HG02759 (cell line): ENCODE data around the gene CDADC1.

Experiments used
- ATAC-seq: cut with Tn5 transposase; IDR thresholded peaks from one replicate; pipeline ENCODE4 v1.9.1; 2021; ENCODE audit warnings: mild to moderate bottlenecking, moderate library complexity; ENCODE audit not compliant: unreplicated experiment

CDADC1 gene

DNA sequence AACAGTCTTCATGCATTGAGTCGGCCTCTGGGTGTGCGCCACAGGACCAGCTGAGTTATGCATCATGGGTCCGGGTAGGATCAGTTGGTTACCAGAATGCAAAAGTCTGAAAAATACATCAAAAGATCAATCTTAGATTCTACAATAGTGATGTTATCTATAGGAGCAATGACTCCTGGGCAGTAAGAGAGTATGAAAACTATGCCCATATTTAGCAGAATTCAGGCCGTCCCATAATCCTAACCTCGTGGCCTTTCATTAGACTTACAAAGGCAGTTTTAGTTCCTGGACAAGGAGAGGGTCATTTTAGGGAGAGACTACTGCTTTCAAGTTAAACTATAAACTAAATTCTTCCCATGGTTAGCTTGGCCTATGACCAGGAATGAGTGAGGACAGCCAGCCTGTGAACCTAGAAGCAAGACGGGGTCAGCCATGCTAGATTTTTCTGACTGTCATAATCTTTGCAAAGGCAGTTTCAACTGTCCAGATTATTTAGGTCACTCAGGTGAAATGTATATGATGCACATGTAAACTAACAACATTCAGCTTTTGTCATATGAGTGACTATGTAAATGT lies 11.8 kb upstream of the CDADC1 start:
- ATAC-seq, result no peak

DNA sequence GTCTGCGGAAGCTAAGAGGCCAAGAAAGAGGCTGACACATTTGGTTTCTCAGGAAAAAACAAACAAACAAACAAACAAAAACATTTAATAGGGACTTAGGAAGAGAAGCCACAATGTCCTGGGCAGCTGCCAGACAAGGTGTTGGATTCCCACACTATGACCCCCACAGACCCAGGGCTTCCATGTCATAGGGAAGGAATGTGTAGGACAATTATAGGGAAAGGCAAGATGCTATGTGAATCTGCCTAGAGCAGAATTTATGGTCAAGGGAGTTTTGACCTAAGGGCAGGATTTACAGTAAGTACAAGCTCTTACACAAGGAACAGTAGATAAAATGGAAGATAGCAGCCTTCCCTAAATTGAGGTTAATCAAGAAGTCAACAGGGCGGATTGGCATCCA lies 9.1 kb upstream of the CDADC1 start:
- no peak for ATAC-seq

DNA sequence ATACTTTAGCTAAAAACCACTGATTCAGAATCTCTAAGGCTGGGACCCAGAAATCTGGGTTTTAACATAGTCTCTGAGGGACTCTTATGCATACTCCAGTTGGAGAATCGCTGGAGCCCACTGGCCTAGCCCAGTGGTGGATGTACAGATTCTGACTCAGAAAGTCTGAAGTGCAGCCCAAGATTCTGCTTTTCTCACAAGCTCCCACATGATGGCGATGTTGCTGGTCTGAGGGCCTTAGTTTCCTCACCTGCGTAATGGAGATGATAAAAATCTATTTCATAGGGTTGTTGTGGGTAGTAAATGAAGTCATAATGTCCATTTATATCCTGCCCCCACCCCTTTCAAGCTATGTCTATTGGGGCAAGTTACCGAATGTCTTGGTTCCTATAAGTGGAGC lies 7.7 kb upstream of the CDADC1 start:
- peak; percentile 55 for ATAC-seq

DNA sequence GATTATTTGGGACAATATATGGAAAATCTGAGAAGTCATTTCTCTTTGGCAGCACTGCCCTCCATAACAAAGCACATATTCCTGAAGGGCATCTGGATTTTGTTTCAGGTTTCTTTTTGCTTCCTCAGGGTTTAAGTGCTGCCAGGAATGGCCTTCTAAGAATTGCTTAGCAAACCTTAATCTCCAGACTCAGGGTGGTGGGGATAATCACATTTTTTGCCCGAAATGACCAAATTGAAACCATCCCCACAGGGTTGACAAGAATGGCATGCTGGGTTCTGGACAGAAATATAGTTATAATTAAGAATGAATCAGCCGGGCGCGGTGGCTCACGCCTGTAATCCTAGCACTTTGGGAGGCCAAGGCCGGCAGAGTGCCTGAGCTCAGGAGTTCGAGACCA lies 6.4 kb upstream of the CDADC1 start:
- ATAC-seq, result no peak

DNA sequence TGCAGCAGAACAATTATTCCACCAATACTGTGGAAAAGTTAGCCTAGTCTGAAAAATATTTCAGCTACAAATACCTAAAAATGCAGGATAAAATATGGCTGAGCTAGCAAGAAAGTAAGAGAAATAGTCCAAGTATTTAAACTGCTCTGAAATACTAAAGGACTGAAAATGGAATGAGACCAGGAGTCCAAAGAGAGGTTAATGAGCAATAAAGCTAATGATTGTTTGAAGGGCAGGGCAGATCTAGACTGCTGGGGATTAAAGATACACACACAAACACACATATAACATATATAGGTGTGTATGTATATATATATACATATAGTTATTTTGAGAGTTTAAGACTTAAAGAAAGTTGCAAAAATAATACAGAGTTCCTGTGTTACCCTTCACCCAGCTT lies 2.6 kb upstream of the CDADC1 start:
- no peak for ATAC-seq

DNA sequence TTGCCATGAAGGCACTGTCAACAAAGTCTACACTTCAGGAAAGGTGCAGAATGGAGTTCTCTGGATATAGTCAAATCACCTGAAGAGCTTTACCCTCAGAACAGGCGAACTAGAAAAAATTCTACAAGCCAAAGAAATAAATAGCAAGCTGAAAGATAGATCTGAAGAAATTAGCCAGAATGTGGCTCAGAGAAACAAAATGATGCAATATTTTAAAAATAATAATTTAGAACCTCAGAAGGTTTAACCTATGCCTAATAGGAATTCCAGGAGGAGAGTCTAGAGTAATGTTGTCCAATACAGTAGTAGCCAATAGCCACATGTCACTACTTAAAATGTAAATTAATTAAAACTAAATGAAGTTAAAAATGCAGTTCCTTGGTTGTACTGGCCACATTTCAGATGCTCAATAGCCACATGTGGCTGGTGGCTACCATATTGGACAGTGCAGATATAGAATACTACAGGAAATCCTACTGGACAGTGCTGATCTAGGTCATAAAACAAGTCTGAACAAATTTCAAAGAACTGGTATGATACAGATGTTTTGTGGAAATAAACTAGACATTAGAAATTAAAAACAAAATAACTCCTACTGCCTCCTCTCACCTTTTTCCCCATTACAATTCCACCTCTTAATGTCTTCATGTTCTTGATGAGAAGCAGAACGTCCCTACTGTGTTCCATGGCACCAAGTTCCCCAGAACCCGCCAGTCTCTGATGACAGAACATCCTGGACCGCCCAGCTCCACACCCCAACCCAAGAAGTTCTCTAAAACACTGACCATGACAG lies 679 bp upstream of the CDADC1 start:
- peak; percentile 47 for ATAC-seq

DNA sequence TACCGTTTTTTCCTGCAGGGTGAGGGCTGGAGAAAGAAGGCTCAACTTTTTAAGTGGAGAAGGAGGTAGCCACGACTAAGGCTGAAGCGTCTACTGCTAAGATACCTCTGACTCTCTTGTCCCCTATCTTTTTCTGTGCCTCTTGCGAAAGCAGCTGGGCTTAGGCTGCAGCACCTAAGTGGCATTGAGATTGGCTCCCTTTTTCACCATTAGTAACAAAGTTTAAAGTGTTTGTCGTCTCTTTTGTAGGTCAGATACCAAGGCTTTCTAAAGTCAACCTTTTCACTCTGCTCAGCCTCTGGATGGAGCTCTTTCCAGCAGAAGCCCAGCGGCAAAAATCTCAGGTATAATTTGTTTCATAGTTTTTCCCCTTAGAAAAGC lies 887 bp downstream of the CDADC1 start:
- peak; percentile 3 for ATAC-seq

DNA sequence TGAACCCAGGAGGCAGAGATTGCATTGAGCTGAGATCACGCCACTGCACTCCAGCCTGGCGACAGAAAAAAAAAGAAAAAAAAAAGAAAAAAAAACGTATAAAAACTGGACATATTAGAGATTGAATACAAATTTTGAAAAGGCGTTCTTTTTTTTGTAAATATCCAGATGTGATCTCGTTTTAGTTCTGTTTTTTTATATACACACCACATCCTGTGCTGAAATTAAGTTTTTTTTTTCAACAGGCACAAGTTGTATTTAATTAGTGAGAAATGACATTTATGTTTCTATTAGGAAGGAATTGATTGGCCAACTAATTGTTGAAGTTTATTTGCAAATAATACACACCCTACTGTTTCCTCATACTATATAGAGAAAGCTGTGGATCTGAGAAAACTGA lies 3.6 kb downstream of the CDADC1 start:
- ATAC-seq, result no peak

DNA sequence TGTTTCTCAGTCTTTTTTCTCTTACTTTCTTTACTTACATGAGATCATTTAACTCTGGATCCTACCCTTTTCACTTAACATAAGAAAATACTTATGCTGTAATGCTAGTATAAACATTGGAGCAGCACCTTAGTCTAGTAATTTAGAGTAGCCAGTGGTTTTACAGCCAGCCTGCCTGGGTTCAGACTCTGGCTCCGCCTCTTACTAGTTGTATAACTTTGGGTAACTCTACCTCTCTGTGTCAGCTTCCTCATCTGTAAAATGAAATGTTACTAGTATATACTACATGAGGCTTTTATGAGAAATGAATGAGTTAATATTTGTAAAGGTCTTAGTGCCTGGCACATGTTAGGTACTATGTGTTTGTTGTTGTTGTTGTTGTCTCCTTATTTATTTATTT lies 5.6 kb downstream of the CDADC1 start:
- no peak for ATAC-seq

DNA sequence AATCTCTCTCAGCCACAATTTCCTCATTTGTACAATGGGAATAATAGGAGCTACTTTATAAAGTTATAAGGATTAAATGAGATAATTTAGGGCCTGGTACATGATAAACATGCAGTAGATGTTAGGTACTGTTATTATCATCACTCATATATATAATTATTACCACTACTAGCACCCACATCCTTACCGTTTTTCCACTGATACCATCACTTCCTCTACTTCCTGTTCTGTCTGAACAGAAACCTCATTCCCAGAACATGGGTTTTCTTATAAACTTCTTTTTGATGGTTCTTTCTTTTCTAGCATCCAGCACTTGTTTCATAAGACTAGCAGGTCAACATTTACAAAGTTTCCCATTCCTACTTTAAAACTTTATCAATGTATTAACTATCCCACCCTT lies 6.3 kb downstream of the CDADC1 start:
- no peak for ATAC-seq

DNA sequence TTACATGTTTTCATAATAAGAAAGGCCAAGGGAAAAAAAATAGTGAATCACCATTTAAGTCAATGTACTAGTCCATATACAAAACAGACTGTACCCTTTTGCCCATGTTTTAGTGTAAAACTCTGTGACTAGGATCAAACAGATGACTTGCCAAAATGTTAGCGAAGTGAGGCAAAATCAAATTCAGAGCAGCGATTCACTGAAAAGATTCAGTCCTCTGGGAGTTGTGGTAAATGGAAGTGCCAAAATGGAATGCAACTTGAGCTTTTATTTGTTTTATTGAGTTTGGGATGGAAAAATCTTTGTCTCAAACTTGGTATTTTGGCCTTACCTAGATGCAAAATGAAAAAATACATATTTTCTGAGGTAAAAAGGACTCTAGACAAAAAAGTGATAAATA lies 9.1 kb downstream of the CDADC1 start:
- no peak for ATAC-seq

DNA sequence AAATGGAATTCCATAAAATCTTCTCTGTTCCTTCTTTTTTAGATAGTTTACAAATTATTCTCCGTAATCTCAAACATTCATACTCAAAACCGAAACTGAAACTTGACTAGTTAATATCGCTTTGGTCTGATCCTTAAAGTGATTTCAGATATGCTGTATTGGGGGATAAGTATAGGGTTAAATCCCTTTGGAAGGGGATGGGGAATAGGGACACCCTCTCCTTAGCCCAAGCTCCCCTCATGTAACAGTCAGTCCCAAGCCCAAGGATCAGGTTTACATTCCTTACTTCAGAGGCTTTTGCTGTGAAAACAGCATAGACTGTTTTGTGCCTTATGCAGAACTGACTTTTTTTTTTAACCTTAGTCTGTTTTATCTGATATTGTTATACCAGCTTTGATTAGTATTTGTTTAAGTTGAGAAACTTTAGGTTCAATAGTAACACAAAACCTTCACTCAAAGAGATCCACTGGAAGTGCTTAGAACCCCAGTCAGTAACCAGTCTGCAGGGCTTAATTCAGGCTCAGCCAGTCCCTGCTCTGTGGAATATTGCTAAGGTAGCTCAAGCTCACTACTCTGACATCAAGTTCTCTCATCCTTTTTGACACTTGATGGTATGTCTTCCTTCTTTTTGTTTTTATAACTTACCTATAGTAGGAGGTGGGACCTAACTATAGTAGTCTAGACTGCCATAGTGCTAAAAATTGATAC lies 10.5 kb downstream of the CDADC1 start:
- ATAC-seq, result no peak

DNA sequence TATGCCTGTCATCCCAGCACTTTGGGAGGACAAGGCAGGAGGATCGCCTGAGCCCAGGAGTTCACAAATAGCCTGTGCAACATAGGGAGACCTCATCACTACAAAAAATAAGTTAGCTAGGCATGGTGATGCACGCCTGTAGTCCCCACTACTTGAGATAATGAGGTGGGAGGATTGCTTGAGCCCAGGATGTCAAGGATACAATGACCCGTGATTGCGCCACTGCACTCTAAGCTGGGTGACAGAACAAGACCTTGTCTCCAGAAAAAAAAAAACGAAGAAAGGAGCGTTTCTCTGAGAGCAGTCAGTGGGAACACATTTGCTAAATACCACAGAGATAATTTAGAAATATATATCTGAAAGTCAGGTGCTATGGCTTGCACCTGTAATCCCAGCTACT lies 11.9 kb downstream of the CDADC1 start:
- ATAC-seq, result no peak

DNA sequence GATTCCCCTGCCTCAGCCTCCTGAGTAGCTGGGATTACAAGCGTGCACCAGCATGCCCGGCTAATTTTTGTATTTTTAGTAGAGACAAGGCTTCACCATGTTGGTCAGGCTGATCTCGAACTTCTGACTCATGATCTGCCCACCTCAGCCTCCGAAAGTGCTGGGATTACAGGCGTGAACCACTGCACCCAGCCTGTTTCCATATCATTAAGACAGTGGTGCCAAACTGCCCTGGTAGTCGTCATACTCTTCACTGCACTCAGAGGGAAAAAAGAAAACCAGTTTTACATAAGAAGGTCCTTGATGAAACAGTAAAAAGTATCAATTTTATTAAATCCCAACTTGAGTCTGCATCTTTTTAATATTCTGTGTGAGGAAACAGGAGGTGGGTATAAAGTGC lies 14.9 kb downstream of the CDADC1 start:
- no peak for ATAC-seq

DNA sequence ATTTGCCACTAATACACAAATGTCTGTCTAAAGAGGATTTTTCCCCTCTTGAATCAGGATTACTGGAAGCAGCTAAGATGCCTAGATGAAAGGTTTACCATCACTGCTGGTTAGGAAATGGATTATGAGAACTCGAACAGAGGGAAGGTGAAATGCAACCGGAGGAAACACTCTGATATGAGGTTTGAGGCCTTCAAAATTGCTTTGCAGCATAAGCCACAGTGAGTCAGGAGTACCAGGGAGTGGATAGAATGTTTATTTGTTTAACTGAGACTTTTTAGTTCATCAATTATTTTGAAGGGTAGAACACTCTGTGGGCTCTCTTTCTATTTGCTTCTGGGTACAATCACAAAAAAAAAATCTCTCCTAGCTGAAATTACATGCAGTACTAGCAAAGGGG lies 18.1 kb downstream of the CDADC1 start:
- ATAC-seq, result no peak

DNA sequence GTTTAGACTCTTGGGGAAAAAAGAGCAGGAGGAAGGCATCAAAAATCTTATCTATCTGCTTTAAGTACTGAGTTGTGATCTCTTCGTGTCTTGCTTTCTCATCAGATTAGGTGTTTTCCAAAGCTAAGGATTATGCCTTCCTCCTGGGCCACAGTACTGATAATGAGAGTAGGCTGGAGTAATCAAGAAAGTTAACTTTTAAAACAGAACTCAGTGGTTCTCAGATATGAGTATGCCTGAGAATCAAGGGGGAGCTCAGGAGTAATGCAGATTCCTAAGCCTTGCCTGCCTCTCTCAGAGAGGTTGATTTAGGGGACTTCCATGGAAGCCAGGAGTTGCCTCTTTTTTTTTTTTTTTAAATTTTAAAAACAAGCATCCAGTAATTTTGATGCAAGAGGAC lies 23.5 kb downstream of the CDADC1 start:
- ATAC-seq, result no peak

DNA sequence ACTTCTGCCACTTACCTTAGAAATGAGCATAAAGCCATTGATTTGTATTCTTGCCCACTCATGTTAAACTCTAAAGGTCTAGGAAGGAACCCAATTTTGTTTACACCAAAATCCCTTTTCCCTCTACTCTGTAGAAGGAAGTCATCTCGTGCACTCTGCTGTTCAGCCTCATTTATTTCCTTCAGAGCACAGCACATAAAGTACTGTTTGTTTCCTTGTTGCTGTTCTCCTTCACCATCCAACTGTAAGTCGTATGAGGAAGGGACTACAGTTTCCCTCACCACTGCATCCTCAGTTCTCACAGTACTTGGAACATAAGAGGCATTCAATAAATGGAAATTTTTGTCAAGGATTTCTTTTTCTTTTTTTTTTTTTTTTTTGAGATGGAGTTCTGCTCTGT lies 24.6 kb downstream of the CDADC1 start:
- no peak for ATAC-seq

DNA sequence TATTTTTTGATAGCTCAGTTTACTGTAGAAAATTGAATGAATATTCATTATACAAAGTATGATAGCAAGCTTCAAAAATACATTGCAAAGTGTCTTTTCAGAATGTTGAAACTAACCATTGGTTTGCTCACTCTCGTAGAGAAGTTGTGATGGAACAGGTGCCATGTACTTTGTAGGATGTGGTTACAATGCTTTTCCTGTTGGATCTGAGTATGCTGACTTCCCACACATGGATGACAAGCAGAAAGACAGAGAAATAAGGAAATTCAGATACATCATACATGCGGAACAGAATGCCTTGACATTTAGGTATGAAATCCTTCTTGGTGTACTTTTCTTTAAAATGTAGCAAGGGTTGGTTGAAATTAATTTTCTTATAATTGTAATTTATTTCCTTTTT lies 30.5 kb downstream of the CDADC1 start:
- ATAC-seq, result no peak

DNA sequence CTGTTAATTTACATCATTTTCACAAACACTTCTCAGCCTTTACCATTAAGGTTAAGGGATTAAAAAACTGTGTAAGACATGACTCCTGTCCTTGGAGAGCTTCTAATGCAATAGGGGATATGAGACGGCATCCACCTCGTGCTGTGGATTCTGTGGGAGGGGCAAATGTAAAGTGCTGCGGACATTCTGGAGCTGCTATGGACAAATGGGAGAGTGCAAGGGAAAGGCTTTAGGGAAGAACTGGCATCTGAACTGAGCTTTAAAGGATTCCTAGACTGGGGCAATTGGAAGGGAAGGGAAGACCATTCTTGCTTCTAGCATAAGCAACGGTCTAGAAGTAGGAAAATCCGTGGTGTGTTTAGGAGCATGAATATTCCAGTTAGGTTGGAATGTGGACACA lies 31.4 kb downstream of the CDADC1 start:
- ATAC-seq, result no peak

DNA sequence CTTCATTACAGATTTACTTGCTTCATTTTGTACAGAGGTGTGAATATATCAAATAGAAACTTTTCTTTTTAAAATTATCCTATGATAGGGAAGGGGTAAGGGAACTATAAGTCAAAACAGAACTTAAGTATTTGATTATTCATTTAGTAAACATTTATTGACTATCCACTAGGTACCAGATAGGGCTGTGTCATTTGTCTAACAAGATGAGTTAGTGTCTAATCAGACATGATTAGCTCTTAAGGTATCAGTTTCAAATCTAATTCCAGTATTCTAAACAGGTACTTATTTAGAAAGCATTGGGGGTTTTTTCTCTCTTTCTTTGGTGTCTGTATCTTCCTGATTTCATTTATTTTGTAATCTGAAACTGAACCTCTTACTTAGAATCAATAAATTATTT lies 32.2 kb downstream of the CDADC1 start:
- ATAC-seq, result no peak

DNA sequence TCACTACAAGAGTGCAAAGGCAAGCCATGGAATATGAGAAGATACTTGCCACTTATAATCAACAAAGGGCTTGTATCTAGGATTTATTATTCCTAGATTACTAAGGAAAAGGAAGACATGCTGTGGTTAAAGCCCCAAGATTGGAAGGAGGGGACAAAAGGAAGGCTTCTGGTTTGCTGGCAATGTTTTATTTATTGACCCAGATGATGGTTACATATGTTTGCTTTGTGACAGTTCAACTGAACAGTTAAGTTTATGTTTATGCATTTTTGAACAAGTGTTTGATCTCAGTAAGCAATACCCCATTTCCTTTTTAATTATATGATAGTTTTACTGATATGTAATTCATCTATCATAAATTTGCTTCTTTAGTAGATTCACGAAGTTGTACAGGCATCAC lies 40.3 kb downstream of the CDADC1 start:
- no peak for ATAC-seq

DNA sequence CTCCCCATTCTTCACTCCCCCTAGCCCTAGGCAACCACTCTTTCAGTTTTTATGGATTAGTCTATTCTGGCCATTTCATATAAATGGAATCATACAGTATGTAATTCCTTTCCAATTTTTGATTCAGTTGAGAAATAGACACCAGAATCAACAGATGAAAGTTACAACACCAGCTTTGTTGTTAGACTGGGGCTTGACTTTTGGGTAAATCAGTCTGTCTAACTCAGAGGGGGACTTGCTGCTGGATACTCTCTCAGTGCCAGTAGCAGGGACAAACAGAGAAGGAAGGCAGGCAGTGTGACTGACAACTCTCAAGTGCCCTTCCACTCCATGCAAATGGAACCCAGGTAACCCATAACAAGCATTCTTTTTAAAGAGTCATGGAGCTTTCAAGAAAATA lies 40.7 kb downstream of the CDADC1 start:
- no peak for ATAC-seq
